Subcutaneous adipose tissue (tissue), 4 donors: ENCODE data around the gene IGF2BP3. TPM values are rescaled to one million over a fixed set of nuclear protein-coding genes. Genes with fewer than 3 reads are reported as not detected.

ENCODE experiments used
- total RNA-seq, 4 donors: library from RNA; depleted of rRNA; stranded (reverse); fragments of >200 nt; gene quantifications; one replicate each; pipeline ENCODE4 v1.1.0, GENCODE V29; 2016
- TF ChIP-seq, protein P1 (sequence below): fragments of 450-650 bp; IDR thresholded peaks from one replicate; pipeline ENCODE4 v1.5.1; 2016; ENCODE audit warnings: low read depth, mild to moderate bottlenecking, control low read depth, antibody characterized with exemption, moderate library complexity

Gene IGF2BP3
- total RNA-seq, 4 donors from 2014 or later, result 0.94 to 3.6 (median 1.8) TPM

DNA sequence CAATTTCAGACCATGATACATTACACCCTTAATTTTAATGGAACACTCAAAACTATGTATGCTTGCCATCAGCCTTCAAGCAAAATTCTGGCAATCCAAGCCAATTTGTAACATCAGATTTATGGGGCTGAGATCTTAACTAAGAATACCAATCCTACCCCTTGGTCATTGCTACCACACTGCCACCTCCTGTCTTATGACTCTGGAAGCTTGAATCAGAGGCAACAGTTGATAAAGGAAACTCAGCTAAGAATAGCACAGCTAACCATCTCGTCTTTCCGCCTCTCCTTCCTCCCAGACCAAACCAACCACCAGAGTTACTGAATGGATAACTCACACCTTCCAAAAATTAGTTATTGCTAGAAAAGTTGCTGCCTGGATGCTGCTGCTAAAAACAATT is 7.4 kb downstream of the IGF2BP3 start:
- TF ChIP-seq, protein P1, sequence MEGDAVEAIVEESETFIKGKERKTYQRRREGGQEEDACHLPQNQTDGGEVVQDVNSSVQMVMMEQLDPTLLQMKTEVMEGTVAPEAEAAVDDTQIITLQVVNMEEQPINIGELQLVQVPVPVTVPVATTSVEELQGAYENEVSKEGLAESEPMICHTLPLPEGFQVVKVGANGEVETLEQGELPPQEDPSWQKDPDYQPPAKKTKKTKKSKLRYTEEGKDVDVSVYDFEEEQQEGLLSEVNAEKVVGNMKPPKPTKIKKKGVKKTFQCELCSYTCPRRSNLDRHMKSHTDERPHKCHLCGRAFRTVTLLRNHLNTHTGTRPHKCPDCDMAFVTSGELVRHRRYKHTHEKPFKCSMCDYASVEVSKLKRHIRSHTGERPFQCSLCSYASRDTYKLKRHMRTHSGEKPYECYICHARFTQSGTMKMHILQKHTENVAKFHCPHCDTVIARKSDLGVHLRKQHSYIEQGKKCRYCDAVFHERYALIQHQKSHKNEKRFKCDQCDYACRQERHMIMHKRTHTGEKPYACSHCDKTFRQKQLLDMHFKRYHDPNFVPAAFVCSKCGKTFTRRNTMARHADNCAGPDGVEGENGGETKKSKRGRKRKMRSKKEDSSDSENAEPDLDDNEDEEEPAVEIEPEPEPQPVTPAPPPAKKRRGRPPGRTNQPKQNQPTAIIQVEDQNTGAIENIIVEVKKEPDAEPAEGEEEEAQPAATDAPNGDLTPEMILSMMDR, result no peak

DNA sequence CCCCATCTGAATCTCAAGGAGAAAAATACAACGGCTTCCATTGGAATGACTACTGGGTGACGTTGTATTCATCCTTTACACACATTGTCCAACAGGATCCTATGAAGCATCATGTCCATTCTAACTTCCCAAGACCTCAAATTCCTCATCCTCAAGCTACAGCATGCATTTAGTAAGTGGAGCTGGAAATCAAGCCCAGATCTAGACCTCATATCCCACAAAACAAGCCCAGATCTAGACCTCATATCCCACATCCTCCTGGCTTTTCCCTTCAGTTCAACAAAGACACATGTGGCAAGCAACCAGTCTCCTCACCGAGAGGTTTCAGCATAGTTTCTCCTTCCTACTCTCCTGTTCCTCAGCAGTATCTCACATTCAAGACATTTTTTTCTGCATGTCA is 12.2 kb downstream of the IGF2BP3 start:
- TF ChIP-seq, protein P1, result no peak

DNA sequence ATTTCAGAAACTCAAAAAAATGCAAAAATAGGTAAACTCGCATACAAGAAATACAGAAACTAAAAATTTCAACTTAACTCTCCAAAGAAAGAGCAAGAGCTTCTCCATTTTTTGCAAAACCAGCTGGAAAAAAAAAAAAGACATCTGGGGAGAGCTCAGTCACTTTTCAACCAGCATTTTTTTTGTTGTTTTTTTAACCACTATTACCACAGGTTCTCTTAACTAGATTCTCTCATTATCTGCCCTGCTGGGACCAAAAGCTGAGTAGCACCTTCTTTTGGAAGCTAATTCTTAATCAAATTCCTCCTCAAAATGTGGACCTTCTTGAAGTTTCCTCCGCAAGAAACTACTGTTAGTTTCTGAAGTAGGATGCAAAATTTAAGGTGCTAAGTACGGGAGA is 14.2 kb downstream of the IGF2BP3 start:
- TF ChIP-seq, protein P1, result no peak

DNA sequence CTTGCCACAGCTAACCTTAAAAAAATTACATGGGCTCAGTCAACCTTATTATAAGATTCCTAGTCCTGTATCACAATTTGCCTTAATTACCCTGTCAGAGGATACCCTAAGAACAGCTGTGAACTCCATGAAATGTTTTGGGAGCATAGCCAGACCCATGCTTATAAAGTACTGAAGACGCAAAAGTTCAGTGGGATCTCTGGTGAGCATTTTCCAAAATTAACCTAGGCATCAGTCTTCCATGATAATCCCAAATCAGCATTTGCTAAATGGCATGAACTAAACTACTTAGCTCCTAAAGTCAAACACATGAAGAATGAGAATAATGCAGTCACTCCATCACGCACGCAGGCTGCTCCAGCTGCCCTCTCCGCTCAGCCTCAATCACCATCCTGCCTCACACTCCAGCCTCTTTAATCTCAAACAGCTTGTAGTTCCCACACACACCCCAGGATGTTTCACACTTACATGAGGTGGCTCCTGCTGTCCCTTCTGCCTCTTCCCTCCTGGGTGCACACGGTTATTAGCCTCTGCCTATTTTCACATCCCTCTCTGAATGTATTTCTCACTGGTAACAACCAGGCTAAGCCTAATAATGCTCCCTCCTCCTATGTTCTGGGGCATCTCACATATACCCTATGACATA is 15.3 kb downstream of the IGF2BP3 start:
- TF ChIP-seq, protein P1, result no peak

DNA sequence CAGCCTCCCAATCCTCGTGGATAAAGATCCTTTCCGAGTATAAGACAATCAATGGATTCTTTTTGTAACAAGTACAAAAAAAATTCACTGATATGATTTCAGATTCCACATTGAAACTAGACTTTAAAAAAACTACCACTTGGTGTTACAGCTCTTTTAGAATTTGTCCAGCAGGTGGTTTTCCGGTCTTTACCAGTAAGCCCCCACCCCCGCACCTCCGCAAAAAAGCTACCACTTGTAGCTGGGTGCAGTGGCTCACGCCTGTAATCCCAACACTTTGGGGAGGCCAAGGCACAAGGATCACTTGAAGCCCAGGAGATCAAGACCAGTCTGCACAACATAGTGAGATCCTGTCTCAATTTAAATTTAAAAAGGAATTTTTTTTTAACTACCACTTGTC is 19.8 kb downstream of the IGF2BP3 start:
- TF ChIP-seq, protein P1, result no peak

DNA sequence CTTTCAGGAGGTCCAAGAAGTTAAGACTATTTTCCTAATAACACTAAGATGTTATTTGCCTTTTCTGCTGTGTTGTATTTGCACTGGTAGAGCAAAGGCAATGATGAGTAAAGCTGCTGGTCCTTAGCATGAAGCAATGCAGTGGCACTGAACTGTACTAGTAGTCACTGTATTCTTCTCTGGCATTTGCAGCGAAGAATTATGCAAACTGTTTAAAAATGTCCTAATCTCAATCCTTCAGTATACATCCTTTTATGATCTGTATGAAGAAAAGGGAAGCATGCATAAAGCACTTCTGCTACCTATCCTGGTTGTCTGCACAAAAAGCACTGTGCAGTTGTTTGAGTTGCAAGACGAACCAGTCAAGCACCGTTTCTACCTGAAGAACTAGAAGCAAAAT is 20.4 kb downstream of the IGF2BP3 start:
- TF ChIP-seq, protein P1, result no peak

DNA sequence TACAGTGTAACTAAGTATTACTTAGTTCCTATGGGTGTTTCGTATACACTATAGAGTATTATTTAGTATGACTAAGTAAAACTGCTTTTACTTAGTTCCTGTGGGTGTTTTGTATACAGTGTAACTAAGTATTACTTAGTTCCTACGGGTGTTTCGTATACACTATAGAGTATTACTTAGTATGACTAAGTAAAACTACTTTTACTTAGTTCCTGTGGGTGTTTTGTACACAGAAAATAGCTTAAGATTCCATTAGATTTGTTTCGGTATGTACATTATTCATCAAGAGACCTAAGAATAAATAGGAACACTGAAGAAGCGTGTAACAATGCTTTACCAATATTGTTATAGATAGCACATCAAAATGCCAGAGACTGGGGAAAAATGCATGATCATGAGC is 25.0 kb downstream of the IGF2BP3 start:
- TF ChIP-seq, protein P1, result no peak
